H1 (cell line): ENCODE measurements around the gene MAP4K4. TPM values are rescaled to one million over a fixed set of nuclear protein-coding genes. Genes with fewer than 3 reads are reported as not detected.

Experiments used
- E2F6 ChIP-seq: IDR thresholded peaks from 2 replicates; pipeline ENCODE4 v1.6.1; 2012; ENCODE audit warnings: inconsistent platforms
- SIRT6 ChIP-seq: IDR thresholded peaks from one replicate; pipeline ENCODE4 v1.7.1; 2012; ENCODE audit warnings: low read length, inconsistent platforms
- SIX5 ChIP-seq: IDR thresholded peaks from 2 replicates; pipeline ENCODE4 v1.6.1; 2011; ENCODE audit warnings: mild to moderate bottlenecking, low read depth, low read length
- SP4 ChIP-seq: IDR thresholded peaks from 2 replicates; pipeline ENCODE4 v1.6.1; 2012; ENCODE audit warnings: low read length, inconsistent platforms
- TAF1 ChIP-seq: IDR thresholded peaks from 2 replicates; pipeline ENCODE4 v1.6.1; 2011; ENCODE audit warnings: mild to moderate bottlenecking, low read depth, low read length
- USF2 ChIP-seq: IDR thresholded peaks from 2 replicates; pipeline ENCODE4 v1.6.1; 2011; ENCODE audit warnings: low read length, improper control_type of control experiment
- polyA plus RNA-seq, 7 experiments: library from polyadenylated mRNA; depleted of rRNA in 3 of 7; stranded (reverse) in 5 of 7; unstranded in 2 of 7; fragments of >200 nt in 5 of 7; fragments of 200-250 nt in 2 of 7; gene quantifications; 1 replicate in 5 of 7; 2 replicates in 1 of 7; 4 replicates in 1 of 7; pipeline versions ENCODE4 v1.2.1 to v1.2.3, GENCODE V29; 2011 to 2013; ENCODE audit warnings: missing spikeins in 2 of 7, mixed read lengths in 2 of 7
- total RNA-seq: library from RNA; stranded (reverse); fragmentation: NEBNext Ultra II Directional; extraction: Animal tissue kit (Norgen Biotek cat#: 25700); gene quantifications from 2 replicates; pipeline ENCODE4 v1.2.1, GENCODE V29; 2021

The MAP4K4 gene
- total and polyA plus RNA-seq, 2 of the 8 experiments (the other 6 are each of a cell fraction or from before 2014, with no cell fraction given): 53.2 to 138 TPM

- TF ChIP-seq USF2: no peak
- TF ChIP-seq E2F6: no peak
- TF ChIP-seq SIX5: no peak
- TF ChIP-seq TAF1: no peak
- no peak for TF ChIP-seq SP4
- no peak for TF ChIP-seq SIRT6
Measured at GRCh38 chr2:101830555-101830954, 133.0 kb downstream of the MAP4K4 start (continued).
